Upper lobe of right lung (tissue), 1 donor: ENCODE results near the gene MVP. TPM values are rescaled to one million over a fixed set of nuclear protein-coding genes. Genes with fewer than 3 reads are reported as not detected.
"Not testable (repeated sequence)": the region's sequence is repeated elsewhere in the genome, so short reads cannot be mapped to it uniquely, and the experiment has no call there.

ENCODE experiments used
- ATAC-seq: fragments of 200-7000 bp; cut with Tn5 transposase; one replicate; pipeline ENCODE4 v1.9.1; 2020; ENCODE audit warnings: mild to moderate bottlenecking, moderate library complexity
- DNase-seq: peaks from one replicate; pipeline ENCODE4 v3.0.0-alpha.2; 2020
- H3K27ac ChIP-seq: fragments of 200-600 bp; one replicate; pipeline ENCODE4 v1.8.0; 2022
- H3K27me3 ChIP-seq: fragments of 200-600 bp; one replicate; pipeline ENCODE4 v1.8.0; 2022; ENCODE audit warnings: mild to moderate bottlenecking
- H3K36me3 ChIP-seq: fragments of 200-600 bp; one replicate; pipeline ENCODE4 v1.8.0; 2022
- H3K4me1 ChIP-seq: fragments of 200-600 bp; one replicate; pipeline ENCODE4 v1.8.0; 2022
- H3K4me3 ChIP-seq: fragments of 200-600 bp; one replicate; pipeline ENCODE4 v1.8.0; 2022; ENCODE audit warnings: mild to moderate bottlenecking
- H3K9me3 ChIP-seq: fragments of 200-600 bp; one replicate; pipeline ENCODE4 v1.8.0; 2022
- CTCF ChIP-seq: fragments of 200-600 bp; IDR thresholded peaks from one replicate; pipeline ENCODE4 v1.8.0; 2022; ENCODE audit warnings: antibody characterized with exemption
- intact Hi-C: fragments of 100-400 bp; cut with DNase I; formaldehyde crosslinking; loops from one replicate; pipeline ENCODE4 v1.11.0; 2022
- total RNA-seq: library from RNA; stranded (reverse); fragmentation: NEBNext Ultra II Directional; extraction: Animal tissue kit (Norgen Biotek cat#: 25700); gene quantifications from one replicate; pipeline ENCODE4 v1.2.1, GENCODE V29; 2021
- donor health status: DM: no; HTN: yes; CAD: no; lungs with severe emphysema.

MVP gene
- total RNA-seq, 1 donor from 2014 or later, result 247 TPM

GRCh38 chr16:29826342-29826695 is 6.1 kb downstream of the MVP start:
- peaks cover 64% of the 10 kb centered on the region for H3K4me1 ChIP-seq
- intact Hi-C loops, result no loop called here
- no peak for ATAC-seq

GRCh38 chr16:29830774-29831173 is 10.5 kb downstream of the MVP start:
- Histone ChIP-seq H3K4me3 (no peak overlapping the region), H3K27ac (no peak overlapping the region), H3K36me3 (peaks cover 59% of the 10 kb centered on the region), H3K9me3 (no peaks in the 10 kb centered on the region), H3K27me3 (no peaks in the 10 kb centered on the region), H3K4me1 (peaks cover 22% of the 10 kb centered on the region)
- intact Hi-C loops, result no loop called here
- ATAC-seq, result no peak
- no peak for TF ChIP-seq CTCF
- DNase-seq, result no peak

More at GRCh38 chr16:29826342-29826695, 6.1 kb downstream of the MVP start:
- Histone ChIP-seq H3K27ac (peak overlapping the region; percentile 93), H3K9me3 (no peaks in the 10 kb centered on the region), H3K4me3 (no peak overlapping the region), H3K27me3 (no peaks in the 10 kb centered on the region), H3K36me3 (peaks cover 15% of the 10 kb centered on the region)
- no peak for DNase-seq
- TF ChIP-seq CTCF, result no peak

- Histone ChIP-seq H3K36me3 (peaks cover 66% of the 10 kb centered on the region), H3K4me3 (no peak overlapping the region), H3K9me3 (no peaks in the 10 kb centered on the region), H3K27ac (no peak overlapping the region), H3K27me3 (no peaks in the 10 kb centered on the region), H3K4me1 (peaks cover 15% of the 10 kb centered on the region)
- ATAC-seq, result peak; percentile 14
- no peak for DNase-seq
- TF ChIP-seq CTCF, result no peak
- intact Hi-C loops, result no loop called here
These were observed 11.2 kb downstream of the MVP start for GRCh38 chr16:29831490-29831889.

GRCh38 chr16:29833219-29833618 is 13.0 kb downstream of the MVP start:
- H3K36me3 ChIP-seq, result peaks cover 84% of the 10 kb centered on the region
- H3K4me3 ChIP-seq, H3K27me3 ChIP-seq, ATAC-seq, H3K4me1 ChIP-seq, H3K9me3 ChIP-seq, H3K27ac ChIP-seq, DNase-seq, intact Hi-C loops: not testable (repeated sequence)

- Histone ChIP-seq H3K27me3 (no peaks in the 10 kb centered on the region), H3K27ac (no peak overlapping the region), H3K9me3 (no peaks in the 10 kb centered on the region), H3K4me3 (no peak overlapping the region), H3K4me1 (peaks cover 2% of the 10 kb centered on the region), H3K36me3 (peaks cover 92% of the 10 kb centered on the region)
- intact Hi-C loops, result no loop called here
- DNase-seq (no peak), ATAC-seq (no peak)
- TF ChIP-seq CTCF, result no peak
These were observed 13.8 kb downstream of the MVP start for GRCh38 chr16:29834079-29834478.

GRCh38 chr16:29835926-29836325 is 15.7 kb downstream of the MVP start:
- intact Hi-C loops, result no loop called here
- TF ChIP-seq CTCF, result no peak
- peaks cover 100% of the 10 kb centered on the region for H3K36me3 ChIP-seq

More at GRCh38 chr16:29835926-29836325, 15.7 kb downstream of the MVP start:
- H3K4me1 ChIP-seq, result no peaks in the 10 kb centered on the region
- no peaks in the 10 kb centered on the region for H3K27me3 ChIP-seq
- DNase-seq (no peak), ATAC-seq (no peak)
- no peak overlapping the region for H3K4me3 ChIP-seq
- H3K27ac ChIP-seq, result no peak overlapping the region
- H3K9me3 ChIP-seq, result no peaks in the 10 kb centered on the region
